SK-N-MC (cell line): ENCODE results near the gene PTPN1.

Experiments
- EZH2 ChIP-seq: fragments of 200-600 bp; sonication (generic); IDR thresholded peaks from one replicate; pipeline ENCODE4 v1.6.1; 2017; ENCODE audit warnings: antibody characterized with exemption
- POLR2AphosphoS5 ChIP-seq: IDR thresholded peaks from 2 replicates; pipeline ENCODE4 v1.6.1; 2012; ENCODE audit warnings: mild to moderate bottlenecking, low read depth, low read length, borderline replicate concordance

GRCh38 chr20:50517817-50518154 is 7.6 kb downstream of the PTPN1 start:
- no peak for TF ChIP-seq POLR2AphosphoS5
- no peak for TF ChIP-seq EZH2
